ENCODE measurements around the gene HYAL1. TPM values are rescaled to one million over a fixed set of nuclear protein-coding genes. Genes with fewer than 3 reads are reported as not detected.

The HYAL1 gene
- 4.2 and 6.1 TPM in 2 replicates for total RNA-seq

DNA sequence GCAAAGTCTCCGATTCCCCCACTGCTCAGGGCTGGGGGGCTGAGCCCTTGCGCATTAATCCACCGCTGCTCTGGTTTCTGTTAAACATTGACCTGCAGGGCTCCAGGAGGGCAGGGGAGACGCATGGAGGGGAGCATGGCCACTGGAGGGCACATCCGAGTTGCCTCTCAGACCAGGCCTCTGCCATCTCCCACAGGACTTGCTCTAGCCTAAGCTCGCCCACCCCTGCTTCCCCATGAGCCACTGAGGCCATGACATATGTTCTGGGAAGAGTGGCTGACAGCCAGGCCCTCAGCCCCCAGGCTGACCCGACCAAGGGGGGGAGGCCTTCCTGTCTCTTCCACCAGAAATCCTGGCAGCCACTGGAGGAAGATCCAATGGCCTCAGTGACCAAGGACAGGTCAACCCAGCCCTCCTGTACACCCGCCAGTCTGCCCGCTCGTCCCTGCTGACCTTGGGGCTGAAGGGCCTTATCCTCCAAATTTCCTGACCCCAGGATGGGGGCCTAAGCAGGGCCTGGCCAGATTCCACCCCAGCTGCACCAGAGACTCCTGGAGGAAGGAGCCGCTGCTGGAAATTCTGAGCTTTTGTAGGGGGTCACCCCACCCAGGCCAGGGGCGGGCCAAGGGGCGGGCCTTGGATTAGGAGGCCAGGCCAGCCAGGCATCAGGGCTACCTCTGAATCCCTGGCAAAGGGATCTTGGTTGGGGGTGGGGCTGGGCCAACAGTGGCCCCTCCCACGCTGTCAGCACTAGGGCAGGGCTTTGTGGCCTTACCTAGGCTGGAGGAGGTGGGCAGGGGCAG is at the start of gene HYAL1:
Gene HYAL1, minus strand, starts transcription at position 562 of the 803 bp plus-strand sequence. CDS start 618 bp downstream, outside the sequence.

GRCh38 chr3:50350527-50351322 is 47.4 kb upstream of the HYAL1 start, which contains the start of the genes CYB561D2 and NPRL2:
Gene CYB561D2, plus strand, starts transcription at chr3:50350862. Its CDS starts 572 bp downstream, at chr3:50351434.
Gene NPRL2, minus strand, starts transcription at chr3:50350775. Its CDS starts 123 bp downstream, at chr3:50350652.

GRCh38 chr3:50345586-50346234 is 42.3 kb upstream of the HYAL1 start, which contains the start of gene ZMYND10:
Gene ZMYND10, minus strand, starts transcription at chr3:50345732. Its CDS starts 153 bp downstream, at chr3:50345579.

DNA sequence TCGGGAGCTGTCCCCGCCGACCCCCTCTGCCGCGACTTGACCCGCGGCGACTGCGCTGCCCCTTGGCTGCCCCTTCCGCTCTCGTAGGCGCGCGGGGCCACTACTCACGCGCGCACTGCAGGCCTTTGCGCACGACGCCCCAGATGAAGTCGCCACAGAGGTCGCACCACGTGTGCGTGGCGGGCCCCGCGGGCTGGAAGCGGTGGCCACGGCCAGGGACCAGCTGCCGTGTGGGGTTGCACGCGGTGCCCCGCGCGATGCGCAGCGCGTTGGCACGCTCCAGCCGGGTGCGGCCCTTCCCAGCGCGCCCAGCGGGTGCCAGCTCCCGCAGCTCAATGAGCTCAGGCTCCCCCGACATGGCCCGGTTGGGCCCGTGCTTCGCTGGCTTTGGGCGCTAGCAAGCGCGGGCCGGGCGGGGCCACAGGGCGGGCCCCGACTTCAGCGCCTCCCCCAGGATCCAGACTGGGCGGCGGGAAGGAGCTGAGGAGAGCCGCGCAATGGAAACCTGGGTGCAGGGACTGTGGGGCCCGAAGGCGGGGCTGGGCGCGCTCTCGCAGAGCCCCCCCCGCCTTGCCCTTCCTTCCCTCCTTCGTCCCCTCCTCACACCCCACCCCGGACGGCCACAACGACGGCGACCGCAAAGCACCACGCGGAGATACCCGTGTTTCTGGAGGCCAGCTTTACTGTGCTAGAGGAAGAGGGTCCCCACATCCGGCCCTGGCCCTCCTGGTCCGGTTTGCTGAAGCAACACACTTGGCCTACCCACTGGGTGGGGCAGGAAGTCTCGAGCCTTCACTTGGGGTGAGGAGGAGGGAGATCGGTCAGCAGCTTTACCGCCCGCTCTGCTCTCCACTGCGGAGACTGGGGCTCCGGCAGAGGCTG is 37.3 kb upstream of the HYAL1 start, which contains the start of gene RASSF1:
Gene RASSF1, minus strand, starts transcription at position 389 of the 882 bp plus-strand sequence. Its CDS starts 31 bp downstream, at position 358.

DNA sequence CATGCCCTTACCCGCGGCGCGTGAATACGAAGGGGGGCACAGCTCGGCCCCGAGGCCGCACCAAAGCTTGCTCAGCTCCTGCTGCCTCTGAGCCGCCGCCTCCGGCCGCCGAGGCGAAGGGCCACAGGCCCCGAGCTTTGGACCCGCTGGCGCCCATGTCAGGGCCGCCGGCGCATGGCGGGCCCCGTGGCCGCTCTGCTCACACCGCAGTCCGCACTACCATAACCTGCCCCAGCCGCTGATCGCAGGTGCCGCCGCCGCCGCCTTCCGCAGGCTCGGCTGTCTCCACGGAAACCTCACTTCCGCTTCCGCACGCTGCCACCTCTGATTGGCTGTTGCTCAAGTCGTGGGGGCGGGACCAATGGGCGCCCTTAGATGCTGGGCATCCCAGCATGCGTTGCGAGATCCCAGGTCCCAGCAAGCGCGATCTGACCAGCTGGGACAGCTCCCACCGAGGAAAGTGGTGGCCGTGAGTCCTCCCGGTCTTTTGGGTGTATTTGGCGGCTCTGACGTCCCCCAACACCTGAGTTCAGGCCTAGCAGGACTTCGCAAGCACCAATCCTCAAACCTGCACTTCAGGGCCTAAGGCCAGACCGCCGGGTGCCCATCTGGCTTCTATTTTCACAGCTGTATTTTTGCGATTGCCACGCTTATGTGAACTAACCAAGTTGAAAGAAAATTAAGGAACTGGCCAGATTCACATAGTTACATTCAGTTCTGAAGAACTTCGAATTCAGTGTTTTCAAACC is 24.7 kb upstream of the HYAL1 start, which contains the start of gene TUSC2:
Gene TUSC2, minus strand, starts transcription at position 281 of the 749 bp plus-strand sequence. Its CDS starts 124 bp downstream, at position 157.

DNA sequence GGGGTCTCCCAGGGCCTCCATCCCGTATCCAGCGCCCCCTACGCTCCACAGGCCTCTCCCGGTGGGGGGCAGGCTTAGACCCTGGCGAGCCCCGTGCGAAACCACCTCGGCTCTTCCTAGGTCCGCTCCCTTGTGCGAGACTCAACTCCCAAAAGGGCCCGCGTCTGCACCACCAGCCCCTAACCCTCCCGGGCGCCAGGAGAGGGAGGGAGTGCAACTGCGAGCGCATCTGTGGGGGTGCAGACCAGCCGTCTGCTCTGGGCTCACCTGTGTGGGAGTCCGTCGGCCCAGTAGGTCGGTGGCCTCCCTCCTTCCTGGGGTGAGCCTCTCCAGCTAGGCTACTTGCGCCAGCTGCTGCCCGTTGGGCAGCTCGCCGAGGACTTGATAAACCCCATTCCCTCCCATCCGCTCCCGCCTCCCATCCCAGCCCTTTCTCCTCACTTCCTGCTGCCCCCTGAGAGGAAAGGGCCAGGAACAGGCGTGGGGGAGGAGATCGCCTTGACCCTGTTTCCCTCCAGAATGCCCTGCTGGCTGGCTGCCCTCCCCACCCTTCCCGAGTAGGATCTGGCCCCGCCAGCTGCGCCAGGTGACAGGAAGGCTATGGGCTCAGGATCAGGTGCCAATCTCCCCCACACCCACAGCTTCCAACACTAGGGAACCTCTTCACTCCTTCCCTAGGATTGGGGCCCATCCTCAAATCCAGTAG is 19.2 kb upstream of the HYAL1 start, which contains the start of gene HYAL2:
Gene HYAL2, minus strand, starts transcription at position 360 of the 706 bp plus-strand sequence. CDS start 2,256 bp downstream, outside the sequence.

DNA sequence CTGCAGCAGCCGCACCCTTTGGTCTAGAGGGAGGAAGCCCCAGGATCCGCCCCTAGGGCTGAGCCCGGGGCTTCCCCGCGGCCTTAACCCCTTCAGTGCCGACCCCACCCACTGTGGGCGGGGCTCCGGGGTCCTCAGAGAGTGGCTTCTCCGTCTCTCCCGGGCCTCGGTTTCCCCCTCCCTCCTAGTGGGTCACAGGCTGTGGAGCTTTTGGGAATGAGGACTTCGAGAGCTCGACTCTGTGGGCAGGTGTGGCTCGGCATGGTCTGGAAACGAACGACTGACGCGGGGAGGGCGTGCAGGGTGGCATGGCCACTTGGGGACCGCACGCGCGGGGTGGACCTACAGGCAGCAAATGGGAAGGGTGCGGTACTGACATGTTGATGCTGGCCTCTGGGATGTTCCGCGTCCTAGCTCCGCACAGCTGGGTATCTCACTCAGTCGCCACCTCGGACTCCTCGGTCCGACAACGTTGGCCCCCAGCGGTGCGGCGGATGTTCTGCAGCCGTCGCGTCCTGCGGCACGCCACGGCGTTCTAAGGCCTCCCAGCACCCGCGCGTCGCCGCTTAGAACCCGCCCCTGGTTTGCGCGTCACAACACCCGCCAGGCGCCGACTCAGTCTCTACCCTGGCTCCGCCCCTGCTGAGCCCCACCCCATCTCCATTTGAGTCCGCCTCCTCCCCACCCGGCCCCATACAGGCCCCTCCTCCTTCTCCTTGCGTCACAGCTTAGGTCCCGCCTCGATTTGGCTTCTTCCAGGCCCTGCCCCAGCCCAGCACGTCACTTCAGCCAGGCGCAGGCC is 4.3 kb downstream of the HYAL1 start, which contains the start of the genes HYAL3 and NAA80:
Gene HYAL3, minus strand, starts transcription at position 570 of the 802 bp plus-strand sequence. CDS start 3,803 bp downstream, outside the sequence.
Gene NAA80, minus strand, starts transcription at position 570 of the 802 bp plus-strand sequence. CDS start 1,942 bp downstream, outside the sequence.

GRCh38 chr3:50292159-50293078 is 11.0 kb downstream of the HYAL1 start, which contains the start of gene IFRD2:
Gene IFRD2, minus strand, starts transcription at chr3:50292429. Its CDS starts 155 bp downstream, at chr3:50292274.

DNA sequence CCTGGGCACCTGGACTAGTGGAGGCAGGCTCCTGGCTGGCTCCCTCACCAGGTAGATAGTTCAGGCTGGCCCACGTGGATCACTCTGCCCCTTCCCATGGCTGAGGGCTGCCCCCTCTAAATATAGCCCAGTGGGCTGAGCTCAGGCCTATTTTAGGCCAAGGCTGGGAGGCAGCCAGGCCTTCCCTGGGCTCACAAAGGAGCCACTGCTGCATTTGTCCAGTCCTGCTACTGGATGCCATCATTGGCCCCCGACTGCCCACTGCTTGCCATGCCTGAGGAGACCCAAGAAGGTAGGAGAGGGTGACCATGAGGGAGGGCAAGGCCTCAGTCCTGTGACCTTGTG is 24.5 kb downstream of the HYAL1 start, which contains the start of gene LSMEM2:
Gene LSMEM2, plus strand, starts transcription at position 208 of the 345 bp plus-strand sequence. Its CDS starts 27 bp downstream, at position 235.

GRCh38 chr3:50268703-50269451 is 34.5 kb downstream of the HYAL1 start, which contains the start of gene SEMA3B:
Gene SEMA3B, plus strand, starts transcription at chr3:50269147. Its CDS starts 94 bp downstream, at chr3:50269241.

Other genes starting within 250 kb of the HYAL1 start
- gene RBM5, start 214.7 kb downstream of the HYAL1 start, total RNA-seq = 126 and 184 TPM in 2 replicates
- gene SEMA3F, start 148.2 kb downstream of the HYAL1 start, total RNA-seq = 7.4 and 7.6 TPM in 2 replicates
- not detected in 2 replicates for gene GNAT1, start 112.0 kb downstream of the HYAL1 start, total RNA-seq
- not detected in 2 replicates for gene SLC38A3, start 98.3 kb downstream of the HYAL1 start, total RNA-seq
- gene GNAI2, start 67.4 kb downstream of the HYAL1 start, total RNA-seq = 340 and 347 TPM in 2 replicates
- 26.0 and 88.5 TPM in 2 replicates for gene SEMA3B, start 34.4 kb downstream of the HYAL1 start, total RNA-seq
- gene LSMEM2, start 24.5 kb downstream of the HYAL1 start, total RNA-seq = 0.17 TPM in 1 of 2 replicates, not detected in the other
- gene IFRD2, start 11.1 kb downstream of the HYAL1 start, total RNA-seq = 50.6 and 51.2 TPM in 2 replicates
- 3.3 and 14.9 TPM in 2 replicates for gene HYAL3, start 4.2 kb downstream of the HYAL1 start, total RNA-seq
- 5.5 and 6.0 TPM in 2 replicates for gene NAA80, start 4.2 kb downstream of the HYAL1 start, total RNA-seq
- gene HYAL2, start 19.2 kb upstream of the HYAL1 start, total RNA-seq = 46.1 and 86.3 TPM in 2 replicates
- gene TUSC2, start 24.6 kb upstream of the HYAL1 start, total RNA-seq = 11.2 and 20.8 TPM in 2 replicates
- 43.8 and 49.6 TPM in 2 replicates for gene RASSF1, start 37.3 kb upstream of the HYAL1 start, total RNA-seq
- 1.5 and 2.9 TPM in 2 replicates for gene ZMYND10, start 42.2 kb upstream of the HYAL1 start, total RNA-seq
- gene NPRL2, start 47.2 kb upstream of the HYAL1 start, total RNA-seq = 22.5 and 26.5 TPM in 2 replicates
- 29.6 and 38.5 TPM in 2 replicates for gene CYB561D2, start 47.3 kb upstream of the HYAL1 start, total RNA-seq
- 45.5 and 84.4 TPM in 2 replicates for gene TMEM115, start 55.9 kb upstream of the HYAL1 start, total RNA-seq
- gene CACNA2D2, start 200.1 kb upstream of the HYAL1 start, total RNA-seq = not detected in 2 replicates